Measurements from ENCODE around the gene AARS2. TPM values are rescaled to one million over a fixed set of nuclear protein-coding genes. Genes with fewer than 3 reads are reported as not detected.
A peak's percentile ranks its signal among the peaks of the same experiment; 100 is the strongest.

AARS2 gene
- total and polyA plus RNA-seq, 9 of the 15 experiments (the other 6 are each of a cell fraction or from before 2014, with no cell fraction given) = 0.97 to 34.0 (median 18.3) TPM

- H3K4me1 ChIP-seq (replicated peaks in 1 of 2; ENCODE audit: control insufficient read depth in 2 of 2, insufficient read depth in 2 of 2, low read length in 2 of 2) = peaks cover 2 to 17% of the 10 kb centered on the region in 2 experiments; a peak in 3 of 5 replicates
- H3K27ac ChIP-seq (ENCODE audit: extremely low read depth, low read depth, low read length) = no peak overlapping the region
- no peak for DNase-seq (ENCODE audit: extremely low read depth in 1 of 4, low spot score in 3 of 4)
- intact Hi-C loops (cut with micrococcal nuclease) (no loop called here), in situ Hi-C loops (cut with MboI) (no loop called here)
- H4K20me1 ChIP-seq (replicated peaks; ENCODE audit: control insufficient read depth, insufficient read depth, low read length) = no peaks in the 10 kb centered on the region; the same call in 1 of the 2 replicates
- H2AFZ ChIP-seq (ENCODE audit: low read depth, low read length) = no peak overlapping the region
- no peaks in the 10 kb centered on the region for H3K9me3 ChIP-seq (replicated peaks; ENCODE audit: control insufficient read depth, insufficient read depth, low read depth, low read length)
- ChIA-PET CTCF (ENCODE audit: low intra/inter-chr PET ratio) (no interaction called here), POLR2A (interaction anchor here (0.6 to 11.9 kb wide), 6 partner anchors 11 to 81 kb away, joined by 3 to 116 read pairs (median 3); partner anchors contain the start of gene CDC5L)
- no TSS peak for BruUV-seq (replicated peaks)
- H3K9ac ChIP-seq (ENCODE audit: insufficient read depth in 1 of 2, low read depth in 2 of 2, low read length in 2 of 2) = peak overlapping the region in 1 of 2 experiments; percentile 56; a peak in 1 of 4 replicates
- no peak for ATAC-seq
- 89% methylated on average over 8 of the region's 8 CpGs for WGBS (ENCODE audit: insufficient coverage, low coverage, missing lambda C conversion rate)
- no peak overlapping the region for H3K4me2 ChIP-seq (ENCODE audit: insufficient read depth, low read length)
- H3K9me1 ChIP-seq (ENCODE audit: control insufficient read depth, insufficient read depth, low read length) = no peaks in the 10 kb centered on the region
- H3K36me3 ChIP-seq (ENCODE audit: control insufficient read depth, insufficient read depth, low read length) = peaks cover 93% of the 10 kb centered on the region
- H3K27me3 ChIP-seq (ENCODE audit: control insufficient read depth in 2 of 2, insufficient read depth in 2 of 2, low read length in 2 of 2) = no peaks in the 10 kb centered on the region
- H3K4me3 ChIP-seq = no peak overlapping the region
- FAIRE-seq = no peak
- H3K79me2 ChIP-seq (ENCODE audit: control insufficient read depth, insufficient read depth, low read length) = peaks cover under 1% of the 10 kb centered on the region; the same call in 1 of the 3 replicates
- TF ChIP-seq EWSR1 (IDR thresholded peaks at IDR 0.05; ENCODE audit: borderline replicate concordance, low read depth, partially characterized antibody) (no peak), PYGO2 (tag; IDR thresholded peaks at IDR 0.05) (no peak), RBM34 (IDR thresholded peaks at IDR 0.05; ENCODE audit: borderline replicate concordance, insufficient read depth, low read length) (no peak), ZNF121 (CRISPR knock-in tag; conservative IDR thresholded peaks at IDR 0.05) (no peak)
- TF ChIP-seq, protein P1, sequence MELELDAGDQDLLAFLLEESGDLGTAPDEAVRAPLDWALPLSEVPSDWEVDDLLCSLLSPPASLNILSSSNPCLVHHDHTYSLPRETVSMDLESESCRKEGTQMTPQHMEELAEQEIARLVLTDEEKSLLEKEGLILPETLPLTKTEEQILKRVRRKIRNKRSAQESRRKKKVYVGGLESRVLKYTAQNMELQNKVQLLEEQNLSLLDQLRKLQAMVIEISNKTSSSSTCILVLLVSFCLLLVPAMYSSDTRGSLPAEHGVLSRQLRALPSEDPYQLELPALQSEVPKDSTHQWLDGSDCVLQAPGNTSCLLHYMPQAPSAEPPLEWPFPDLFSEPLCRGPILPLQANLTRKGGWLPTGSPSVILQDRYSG (tag; conservative IDR thresholded peaks at IDR 0.05; ENCODE audit: low read depth) = no peak
Observed at GRCh38 chr6:44306710-44307109, 6.4 kb downstream of the AARS2 start.
